Stimulated activated CD4-positive, alpha-beta T cell treated with anti-CD3 and anti-CD28 coated beads, Interleukin-12 subunit alpha, Interleukin-12 subunit beta, amount 100 ng/mL, for 4 hours (primary cell): ENCODE results near the gene DDX10.
A peak's percentile ranks its signal among the peaks of the same experiment; 100 is the strongest.

Source experiments
- DNase-seq: peaks from one replicate; pipeline ENCODE4 v3.0.0-alpha.2; 2020

The DDX10 gene

DNA sequence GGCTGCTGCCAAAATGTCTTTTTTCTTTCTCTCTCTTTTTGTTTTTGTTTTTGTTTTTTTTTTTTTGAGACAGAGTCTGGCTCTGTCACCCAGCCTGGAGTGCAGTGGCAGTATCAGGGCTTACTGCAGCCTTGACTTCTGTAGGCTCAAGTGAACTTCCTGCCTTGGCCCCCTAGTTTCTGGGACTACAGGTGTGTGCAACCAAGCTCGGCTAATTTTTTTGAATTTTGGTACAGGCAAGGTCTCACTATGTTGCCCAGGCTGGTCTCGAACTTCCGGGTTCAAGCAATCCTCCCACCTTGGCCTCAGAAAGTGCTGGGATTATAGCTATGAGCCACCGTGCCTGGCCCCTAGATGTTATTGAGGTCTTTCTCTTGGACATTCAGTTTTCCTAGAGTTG lies 2.2 kb upstream of the DDX10 start:
- no peak for DNase-seq

DNA sequence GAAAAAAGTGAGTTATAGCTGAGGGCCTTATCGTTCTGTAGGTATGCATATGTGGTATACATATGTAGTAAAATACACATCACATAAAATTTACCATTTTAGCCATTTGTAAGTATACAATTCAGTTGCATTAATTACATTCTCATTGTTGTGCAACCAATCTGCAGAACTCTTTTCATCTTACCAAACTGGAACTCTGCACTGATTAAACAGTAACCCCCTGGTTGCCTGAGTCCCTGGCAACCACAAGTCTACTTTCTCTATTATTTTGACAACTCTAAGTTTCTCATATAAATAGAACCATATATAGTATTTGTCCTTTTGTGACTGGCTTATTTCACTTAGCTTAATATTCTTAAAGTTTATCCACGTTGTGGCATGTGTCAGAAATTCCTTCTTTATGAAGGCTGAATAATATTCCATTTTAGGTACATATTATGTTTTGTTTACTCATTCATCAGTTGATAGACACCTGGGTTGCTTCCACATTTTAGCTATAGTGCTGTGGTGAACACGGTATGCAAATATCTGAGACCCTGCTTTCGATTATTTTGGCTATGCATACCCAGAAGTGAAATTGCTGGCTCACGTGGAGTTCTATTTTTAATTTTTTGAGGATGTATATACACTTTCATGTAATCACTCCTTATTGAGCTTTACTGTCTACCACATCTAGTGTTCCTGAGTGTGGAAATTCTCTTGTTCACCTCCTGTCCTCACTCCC lies 1.6 kb upstream of the DDX10 start:
- no peak for DNase-seq

GRCh38 chr11:108666373-108666772 lies 1.5 kb downstream of the DDX10 start:
- DNase-seq: no peak

DNA sequence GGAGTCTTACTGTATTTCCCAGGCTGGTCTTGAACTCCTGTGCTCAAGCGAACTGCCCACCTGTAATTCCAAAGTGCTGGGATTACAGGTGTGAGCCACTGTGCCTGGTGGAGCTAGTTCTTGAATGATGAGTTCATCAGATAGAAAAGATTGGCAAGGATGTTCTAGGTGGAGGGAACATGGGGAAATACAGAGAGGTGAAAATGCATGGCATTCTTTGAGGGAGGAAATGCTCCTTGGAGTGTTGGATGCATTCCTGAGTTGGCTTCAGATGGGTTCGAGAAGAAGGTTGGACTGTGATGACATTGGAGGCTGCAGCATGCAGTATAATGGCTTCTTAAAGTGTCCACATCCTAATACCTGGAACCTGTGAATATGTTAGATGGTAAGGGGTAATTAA lies 4.4 kb downstream of the DDX10 start:
- no peak for DNase-seq

GRCh38 chr11:108669711-108670110 lies 4.8 kb downstream of the DDX10 start:
- DNase-seq: no peak

DNA sequence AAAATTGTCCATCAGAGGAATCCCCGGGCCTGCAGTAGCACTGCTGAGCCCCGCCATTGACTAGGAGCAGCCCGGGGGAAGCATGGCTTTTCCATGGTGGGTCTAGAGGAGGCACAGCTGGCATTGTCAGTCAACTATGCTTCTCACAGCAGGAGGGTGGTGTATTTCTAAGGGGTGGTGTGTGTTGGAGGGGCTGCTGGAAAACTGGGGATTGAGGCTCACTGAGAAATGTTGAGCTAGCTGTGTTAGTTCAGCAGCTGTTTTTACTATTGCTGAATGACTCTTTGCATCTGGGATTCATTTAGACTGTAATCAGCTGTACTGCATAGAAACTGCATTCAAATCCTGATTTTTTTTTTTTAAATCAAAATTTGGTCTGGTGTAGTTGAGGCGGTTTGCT lies 5.6 kb downstream of the DDX10 start:
- DNase-seq: no peak

DNA sequence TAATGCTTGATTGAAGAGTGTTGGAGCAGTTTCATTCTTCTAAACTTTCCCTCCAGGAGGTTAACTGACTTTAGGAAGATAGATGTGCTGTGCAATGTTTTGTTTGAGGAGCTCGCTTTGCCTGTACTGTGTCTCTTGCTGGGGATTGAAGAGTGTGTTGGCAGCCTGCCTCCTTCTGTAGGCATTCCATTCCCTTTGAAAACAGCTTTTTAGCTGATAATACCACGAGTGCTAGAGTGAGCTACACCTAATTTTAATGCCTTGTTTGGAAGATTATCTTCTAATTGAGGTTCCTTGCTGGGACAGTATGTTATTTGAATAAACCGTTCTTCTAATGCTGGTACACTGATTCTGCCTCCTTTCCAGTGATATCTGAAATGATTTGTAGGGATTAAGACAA lies 7.2 kb downstream of the DDX10 start:
- DNase-seq: no peak

- no peak for DNase-seq
These were observed 7.9 kb downstream of the DDX10 start for GRCh38 chr11:108672786-108673185.

DNA sequence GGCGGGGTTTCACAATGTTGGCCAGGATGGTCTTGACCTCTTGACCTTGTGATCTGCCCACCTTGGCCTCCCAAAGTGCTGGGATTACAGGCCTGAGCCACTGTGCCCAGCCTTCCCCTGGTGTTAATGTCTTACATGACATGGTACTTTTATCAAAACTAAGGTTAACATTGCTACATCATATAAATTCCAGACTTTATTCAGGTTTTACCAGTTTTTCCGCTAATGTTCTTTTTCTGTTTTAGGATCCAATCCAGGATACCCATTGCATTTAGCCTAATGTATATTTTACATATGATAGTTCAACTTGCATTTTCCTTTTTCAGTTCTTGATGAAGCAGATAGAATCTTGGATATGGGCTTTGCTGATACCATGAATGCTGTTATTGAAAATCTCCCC lies 14.2 kb downstream of the DDX10 start:
- no peak for DNase-seq

GRCh38 chr11:108680271-108680670 lies 15.4 kb downstream of the DDX10 start:
- DNase-seq: no peak

GRCh38 chr11:108685419-108686130 lies 20.7 kb downstream of the DDX10 start:
- DNase-seq: no peak

DNA sequence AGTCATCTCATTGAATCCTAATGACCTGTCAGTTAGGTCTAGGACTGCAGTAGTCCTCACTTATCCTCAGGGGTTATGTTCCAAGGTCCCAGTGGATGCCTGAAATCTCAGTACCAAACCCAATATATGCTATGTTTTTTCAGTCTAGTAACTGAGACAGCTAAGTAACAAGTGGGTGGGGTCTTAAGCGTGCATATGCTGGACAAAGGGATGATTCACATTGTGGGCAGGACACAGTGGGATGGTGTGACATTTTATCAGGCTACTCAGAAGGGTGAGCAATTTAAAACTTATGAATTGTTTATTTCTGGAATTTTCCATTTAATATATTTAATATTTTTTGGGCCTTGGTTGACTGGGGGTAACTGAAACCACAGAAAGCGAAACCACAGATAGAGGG lies 29.0 kb downstream of the DDX10 start:
- no peak for DNase-seq

- no peak for DNase-seq
These were observed 30.0 kb downstream of the DDX10 start for GRCh38 chr11:108694846-108695245.

DNA sequence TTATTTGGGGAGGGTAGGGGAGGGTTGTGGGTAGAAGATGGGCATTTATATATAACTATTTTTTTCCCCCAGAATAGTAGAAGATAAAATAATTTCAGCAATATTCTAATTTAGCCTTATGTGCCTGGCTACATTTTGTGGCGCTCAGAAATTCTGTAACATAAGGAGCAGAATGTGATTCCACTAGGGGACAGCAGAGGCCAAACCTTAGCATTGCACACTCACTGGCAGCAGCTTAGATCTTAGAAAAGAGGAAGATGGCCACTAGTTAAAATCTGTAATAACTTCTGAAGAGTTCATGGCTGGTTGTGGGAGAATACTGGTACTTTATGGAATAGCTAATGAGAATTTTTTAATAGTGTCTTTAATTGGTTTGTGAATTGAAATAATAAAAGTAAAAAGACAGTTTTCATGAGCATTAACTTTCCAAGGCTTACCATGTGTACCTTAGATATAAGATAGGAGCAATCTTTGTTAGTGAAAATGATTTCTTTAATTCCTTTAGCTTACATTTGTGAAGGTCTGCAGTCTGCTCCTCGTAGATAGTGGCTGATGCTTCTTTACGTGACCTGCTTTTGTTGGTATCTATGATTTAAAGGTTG lies 33.1 kb downstream of the DDX10 start:
- peak; percentile 6 for DNase-seq

DNA sequence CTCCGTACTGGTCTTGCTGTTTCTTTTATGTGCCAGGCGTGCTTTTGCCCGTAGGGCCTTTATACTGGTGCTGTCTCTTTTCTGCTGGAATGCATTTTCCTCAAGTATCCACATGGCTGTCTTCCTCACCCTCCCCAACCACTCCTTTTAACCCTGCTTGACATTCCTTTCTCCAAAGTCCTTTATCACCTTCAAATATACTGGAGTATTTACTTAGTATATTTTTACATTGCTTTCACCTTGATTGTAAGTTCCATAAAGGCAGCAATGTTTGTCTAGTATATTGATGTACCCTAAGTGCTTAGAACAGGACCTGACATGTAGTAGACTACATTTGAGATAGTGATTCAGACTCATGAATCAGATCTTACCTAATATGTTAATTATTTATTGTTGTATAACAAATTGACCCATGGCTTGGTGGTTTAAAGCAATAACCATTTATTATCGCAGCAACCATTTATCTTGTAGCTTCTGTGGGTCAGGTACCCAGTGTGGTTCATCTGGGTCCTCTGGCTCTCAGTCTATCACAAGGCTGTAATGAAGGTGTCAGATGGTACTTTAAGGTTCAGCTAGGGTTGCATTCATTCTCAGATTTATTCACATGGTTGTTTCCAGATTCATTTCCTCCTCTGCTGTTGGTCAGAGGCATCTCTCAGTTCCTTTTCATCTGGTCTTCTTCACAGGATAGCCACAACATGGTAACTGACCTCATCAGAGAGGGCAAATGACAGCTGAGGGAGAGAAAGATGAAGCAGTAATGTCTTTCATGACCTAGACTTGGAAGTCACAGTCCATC lies 34.2 kb downstream of the DDX10 start:
- DNase-seq: no peak

GRCh38 chr11:108703916-108704315 lies 39.0 kb downstream of the DDX10 start:
- no peak for DNase-seq

DNA sequence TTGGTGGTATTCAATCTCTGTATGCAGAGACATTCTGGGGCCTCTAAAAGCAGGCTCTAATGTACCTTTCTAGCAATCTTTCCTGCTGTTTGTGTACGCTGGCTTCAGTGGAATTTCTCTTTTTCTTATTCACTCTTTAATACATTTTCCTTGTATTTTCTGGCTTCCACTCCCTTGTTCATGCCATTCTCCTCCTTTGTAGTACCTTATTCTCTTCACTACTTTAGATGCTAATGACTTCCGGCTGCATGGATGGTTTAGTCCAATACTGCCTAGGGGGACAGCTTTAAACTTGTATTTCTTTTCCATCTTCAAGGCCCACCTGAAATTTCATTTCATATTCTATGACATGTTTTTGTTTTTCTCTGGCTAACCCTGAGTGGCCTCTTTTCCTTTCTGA lies 40.2 kb downstream of the DDX10 start:
- DNase-seq: no peak

DNA sequence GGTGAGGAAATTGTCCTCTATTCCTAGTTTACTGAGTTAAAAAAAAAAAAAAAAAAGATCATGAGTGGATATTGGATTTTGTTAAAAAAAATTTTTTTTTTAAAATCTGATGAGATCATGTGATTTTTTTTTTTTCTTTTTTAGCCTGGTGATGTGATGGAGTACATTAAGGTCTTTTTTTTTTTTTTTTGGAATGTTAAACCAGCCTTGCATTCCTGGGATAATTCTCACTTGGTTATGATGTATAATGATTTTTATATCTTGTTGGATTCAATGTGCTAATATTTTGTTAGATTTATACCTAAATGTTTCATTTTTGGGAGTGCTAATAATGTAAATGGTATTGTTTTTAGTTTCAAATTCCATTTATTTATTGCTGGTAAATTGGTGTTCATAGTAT lies 43.3 kb downstream of the DDX10 start:
- no peak for DNase-seq

- DNase-seq: no peak
These were observed 44.9 kb downstream of the DDX10 start for GRCh38 chr11:108709741-108710140.

DNA sequence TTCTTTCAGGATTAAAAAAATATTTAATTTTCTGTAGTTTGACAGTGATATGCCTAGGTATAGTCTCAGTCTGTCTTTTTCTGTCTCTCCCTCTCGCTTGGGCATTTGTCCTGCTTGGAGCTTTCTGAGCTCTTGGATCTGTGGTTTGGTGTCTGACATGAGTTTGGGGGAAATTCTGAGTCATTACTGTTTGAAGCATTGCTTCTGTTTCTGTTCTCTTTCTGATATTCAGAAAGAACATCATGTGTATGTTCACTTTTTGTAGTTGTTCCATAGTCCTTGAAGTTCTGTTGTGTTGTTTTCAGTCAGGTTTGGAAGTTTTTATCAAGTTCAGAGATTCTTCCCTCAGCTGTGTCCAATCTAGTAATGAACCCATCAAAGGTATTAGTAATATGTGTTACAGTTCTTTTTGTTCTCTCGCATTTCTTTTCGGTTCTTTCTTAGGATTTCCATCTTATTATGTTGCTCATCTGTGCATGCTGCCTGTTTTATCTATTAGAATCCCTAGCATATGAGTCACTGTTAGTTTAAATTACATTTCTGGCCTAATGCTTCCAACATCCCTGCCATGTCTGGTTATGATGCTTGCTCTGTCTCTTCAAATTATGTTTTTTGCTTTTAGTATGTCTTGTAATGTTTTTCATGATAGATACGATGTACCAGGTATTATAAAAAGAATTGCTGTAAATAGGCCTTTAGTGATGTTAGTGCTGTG lies 48.4 kb downstream of the DDX10 start:
- DNase-seq: no peak

- DNase-seq: no peak
These were observed 50.4 kb downstream of the DDX10 start for GRCh38 chr11:108715239-108715638.

DNA sequence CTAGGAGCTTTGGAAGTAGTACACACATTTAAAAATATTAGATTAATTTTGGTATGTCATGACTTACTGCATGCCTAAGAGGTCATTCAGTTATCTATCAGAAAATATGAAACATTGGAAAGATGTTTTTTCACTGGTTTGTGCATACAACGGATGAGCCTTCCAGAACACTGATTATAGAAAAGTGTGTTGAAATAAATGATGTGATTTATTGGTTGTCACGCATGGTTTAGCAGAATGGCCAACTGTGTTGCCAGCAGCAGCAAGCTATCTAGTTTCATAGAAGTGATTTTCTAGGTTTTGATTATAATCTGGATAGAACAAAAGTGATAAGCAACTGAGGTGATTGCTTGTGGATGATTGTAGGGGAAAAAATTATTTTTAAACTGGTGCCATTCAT lies 53.6 kb downstream of the DDX10 start:
- no peak for DNase-seq
